Activated CD8-positive, alpha-beta memory T cell treated with anti-CD3 and anti-CD28 coated beads for 24 hours (primary cell): ENCODE results near the gene SPTLC3.

Experiments used
- DNase-seq: peaks from one replicate; pipeline ENCODE4 v3.0.0-alpha.2; 2020

The SPTLC3 gene

DNA sequence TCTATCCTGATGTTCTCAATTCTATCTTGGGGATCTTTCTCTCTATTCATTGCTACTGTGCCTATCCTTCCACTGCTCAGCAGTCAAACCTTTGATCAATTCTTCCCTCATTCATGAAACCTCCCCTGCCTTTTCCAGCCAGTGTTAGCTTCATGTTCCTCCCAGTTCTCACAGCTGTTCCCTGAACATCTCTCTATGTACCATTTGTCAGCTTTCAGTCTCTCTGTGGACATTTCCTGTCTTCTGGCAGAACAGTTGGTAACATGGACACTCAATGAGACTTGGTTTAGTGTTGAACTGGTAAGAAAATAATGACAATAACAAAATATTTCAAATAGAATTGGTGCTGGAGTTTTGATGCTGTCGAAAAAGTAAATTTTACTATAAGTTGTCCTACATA, 26.2 kb downstream of the SPTLC3 start:
- DNase-seq: no peak

DNA sequence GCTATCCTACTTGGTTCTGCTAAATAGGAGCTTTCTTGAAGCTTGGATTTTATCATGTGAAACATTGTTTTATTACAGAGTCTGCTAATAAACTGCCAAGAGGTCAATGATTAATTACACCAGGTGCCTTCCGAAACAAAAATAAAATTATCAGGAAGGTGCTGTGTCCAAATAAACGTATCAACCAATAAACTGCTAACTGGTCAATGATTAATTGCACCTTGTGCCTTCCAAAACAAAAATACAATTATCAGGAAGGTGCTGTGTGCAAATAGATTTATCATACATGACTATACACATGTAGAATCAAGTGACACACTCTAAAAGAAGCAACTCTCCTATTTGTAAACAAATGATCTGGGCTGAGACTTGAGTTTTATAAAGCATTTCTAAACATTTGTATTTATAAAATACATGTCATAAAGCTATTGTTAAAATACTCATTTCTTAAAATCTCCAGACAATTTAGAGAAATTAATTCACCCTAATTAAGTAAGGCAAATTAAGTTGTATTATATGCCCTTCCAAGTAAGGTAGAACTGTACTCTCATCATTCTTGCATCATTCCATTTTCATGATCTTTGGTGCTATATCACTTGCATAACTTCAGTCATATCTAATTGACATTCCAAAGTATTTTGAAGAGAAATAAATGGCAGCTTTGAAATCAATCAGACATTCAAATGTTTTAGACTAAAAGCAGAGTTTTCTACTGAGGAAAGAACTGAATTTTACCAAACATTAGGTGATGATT, 26.8 kb downstream of the SPTLC3 start:
- DNase-seq: no peak

DNA sequence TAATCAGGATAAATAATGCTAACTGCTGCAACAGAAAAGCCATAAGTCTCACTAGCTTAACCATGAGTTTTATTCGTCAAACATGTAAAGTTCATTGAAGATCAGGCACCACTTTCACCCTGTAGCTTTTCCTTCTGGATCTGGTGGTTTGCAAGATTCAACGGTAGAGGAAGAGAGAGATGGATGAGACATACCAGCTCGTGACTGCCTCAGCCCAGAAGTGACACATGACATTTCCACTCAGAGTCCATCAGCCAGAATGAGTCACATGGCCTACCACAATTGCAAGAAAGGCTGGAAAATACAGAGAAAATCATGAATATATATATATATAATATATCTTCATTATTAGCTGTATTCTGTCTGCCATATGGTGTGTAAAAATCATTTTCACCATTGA, 29.0 kb downstream of the SPTLC3 start:
- no peak for DNase-seq

DNA sequence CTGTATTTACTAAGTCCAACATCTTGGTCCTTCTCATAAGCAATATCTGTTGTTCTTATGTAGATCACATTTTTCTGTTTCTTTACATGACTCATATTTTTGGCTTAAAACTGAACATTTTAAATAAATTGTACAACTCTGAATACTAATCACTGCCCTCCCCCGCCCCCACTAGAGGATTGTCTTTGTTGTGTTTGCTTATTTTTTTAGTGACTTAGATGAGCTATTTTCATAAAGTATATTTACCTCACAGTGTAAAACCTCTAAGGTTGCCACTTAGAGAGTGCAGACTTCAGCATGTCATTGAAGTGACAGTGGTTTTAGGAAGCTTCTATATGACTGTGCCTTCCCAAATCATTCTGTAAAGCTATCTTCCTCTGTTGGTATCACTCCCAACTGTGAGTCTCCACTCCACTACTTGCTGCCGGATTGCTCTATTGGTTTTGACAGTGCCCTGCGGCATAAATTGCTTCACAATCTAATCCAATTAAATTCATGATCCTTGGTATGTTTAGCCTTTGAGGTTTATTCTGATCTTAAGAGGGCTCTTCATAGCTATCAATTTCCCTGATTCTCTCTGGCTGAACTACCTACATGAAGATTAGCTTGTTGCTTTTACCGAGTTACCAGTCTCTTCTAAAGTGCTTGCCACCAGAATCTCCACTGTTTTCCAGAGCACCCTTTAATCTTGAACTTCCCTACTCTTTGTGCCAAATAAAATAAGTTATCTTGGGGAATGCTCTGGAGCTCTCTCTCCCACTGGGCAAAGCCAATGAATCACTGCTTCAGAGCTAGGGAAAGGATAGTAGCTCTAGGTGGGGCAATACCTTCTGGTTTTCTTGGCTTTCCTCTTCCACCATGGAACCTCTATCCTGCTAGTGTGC, 33.0 kb downstream of the SPTLC3 start:
- DNase-seq: no peak

DNA sequence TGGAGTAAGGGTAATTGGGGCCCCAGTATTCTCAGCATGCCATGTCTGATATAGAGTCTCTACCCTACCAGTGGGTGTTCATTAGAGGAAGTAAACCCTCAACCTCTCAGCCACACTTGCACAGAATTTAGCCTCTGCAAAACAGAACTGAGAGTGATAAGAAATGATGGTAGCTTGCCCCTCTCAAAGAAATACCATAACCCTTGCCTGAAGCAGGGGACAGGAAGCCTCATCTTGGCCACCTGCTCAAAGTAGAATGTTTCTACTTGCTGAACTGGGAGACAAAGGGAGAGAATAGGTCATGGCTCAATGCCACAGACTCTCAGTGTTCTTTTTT, 33.7 kb downstream of the SPTLC3 start:
- no peak for DNase-seq

DNA sequence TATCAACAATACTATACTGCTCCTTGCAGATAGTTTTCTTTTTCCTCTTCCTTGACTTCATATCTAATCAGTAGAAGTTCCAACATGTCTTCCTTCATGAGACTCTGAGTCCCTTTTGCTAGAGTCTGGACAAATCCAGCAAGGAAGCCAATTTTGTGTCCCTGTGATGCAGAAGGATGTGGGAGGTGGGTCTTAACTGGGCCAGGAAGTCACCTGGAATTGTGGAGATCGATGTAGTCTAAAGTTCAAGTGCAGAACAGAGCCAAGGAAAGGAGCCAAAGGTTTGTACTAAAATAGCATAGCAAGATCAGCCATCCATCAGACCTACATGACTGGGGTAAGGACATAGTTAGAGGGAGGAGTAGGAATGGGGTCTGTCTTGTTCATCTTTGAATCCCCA, 37.6 kb downstream of the SPTLC3 start:
- DNase-seq: no peak

DNA sequence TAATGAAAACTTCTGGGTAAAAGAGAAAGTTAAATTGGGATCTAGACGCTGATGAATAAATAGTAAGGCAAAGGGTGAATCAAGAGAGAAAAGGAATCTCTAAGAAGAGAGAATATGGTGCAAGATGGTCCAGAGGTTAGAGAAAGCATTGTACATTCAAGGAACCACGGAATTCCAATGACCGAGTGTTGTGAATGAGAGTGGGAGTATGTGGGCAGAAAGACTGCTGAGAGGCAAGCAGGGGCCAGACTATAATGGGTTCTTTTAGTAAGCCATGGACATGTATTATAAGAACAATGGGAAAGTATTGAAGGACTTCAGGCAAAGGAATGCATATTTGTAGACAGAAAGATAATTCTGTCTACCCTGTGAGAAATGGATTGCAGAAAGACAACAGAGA, 45.2 kb downstream of the SPTLC3 start:
- DNase-seq: no peak

DNA sequence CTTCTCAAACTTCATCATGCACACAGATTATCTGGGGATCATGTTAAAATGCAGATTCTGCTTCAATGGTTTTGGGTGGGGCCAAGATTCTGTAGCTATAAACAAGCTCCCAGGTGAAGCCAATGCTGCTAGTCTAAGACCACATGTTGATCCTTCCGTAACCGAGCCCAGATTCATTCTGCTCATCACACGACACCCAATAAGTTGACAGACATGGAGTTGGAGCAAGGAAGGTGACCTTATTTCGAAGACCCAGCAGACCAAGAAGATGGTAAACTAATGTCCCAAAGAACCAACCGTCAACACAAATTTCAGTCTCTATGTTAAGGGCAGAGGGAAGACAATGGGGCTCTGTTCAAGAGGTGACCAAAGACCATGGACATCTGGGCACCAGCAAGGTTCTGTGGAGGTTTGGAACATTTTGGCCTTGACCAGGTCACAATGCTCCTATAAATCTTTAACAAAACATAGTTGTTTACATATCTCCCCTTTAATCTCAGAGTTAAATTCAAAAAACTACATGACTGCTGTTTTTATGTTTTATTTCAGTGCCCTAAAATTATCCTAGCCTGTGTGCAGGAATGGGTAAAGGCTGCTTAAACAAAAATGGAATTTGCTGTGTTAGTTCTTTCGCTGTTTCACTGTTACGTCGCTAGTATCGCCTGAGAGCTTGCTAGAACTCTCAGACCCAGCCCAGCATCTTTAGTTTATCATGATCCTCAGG, 50.1 kb downstream of the SPTLC3 start:
- no peak for DNase-seq

DNA sequence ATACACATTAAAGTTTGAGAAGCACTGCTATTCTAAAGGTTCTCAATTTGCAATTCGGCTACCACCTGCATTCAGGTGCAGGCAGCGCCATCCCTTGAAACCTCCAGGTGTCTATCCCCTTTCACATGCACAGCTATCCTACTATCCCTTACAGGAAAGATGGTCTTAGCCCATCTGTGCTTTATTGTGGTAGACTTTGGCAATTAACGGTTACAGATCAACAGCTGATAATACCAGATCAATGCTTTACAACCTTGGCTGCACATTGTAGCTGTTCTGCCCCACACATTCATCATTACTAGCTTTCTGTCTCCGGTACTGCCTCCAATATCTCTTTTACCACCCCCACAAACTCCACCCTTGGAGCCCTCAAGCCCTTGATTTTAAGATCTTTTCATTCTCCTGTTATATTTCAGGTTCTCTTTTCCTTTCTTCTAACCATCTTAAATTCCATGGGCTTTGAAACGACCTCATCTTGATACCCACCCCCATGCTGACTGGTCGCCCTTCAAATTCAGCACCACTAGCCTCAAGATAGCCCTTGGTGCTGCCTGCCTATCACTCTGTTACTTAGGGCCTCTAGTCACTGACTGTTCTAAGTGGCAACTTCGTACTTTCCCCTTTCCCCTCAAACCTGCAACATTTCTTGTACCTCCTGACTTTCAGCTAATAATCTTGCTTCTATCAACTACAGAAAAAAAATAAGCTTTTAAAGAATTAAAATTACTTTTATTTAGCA, 50.8 kb downstream of the SPTLC3 start:
- no peak for DNase-seq

DNA sequence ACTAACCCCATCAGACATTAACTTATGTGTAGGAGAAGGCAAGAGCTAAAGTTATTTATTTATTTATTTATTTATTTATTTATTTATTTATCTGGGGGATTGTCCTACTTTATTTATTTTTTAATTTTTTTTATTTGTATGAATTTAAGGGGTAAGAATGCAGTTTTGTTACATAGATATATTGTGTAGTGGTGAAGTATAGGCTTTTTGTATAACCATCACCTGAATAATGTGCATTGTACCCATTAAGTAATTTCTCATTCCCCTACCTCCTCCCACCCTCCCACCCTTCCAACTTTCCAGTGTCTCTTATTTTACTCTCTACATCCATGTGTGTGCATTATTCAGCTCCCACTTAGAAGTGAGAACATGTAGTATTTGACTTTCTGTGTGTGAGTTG, 51.6 kb downstream of the SPTLC3 start:
- DNase-seq: no peak

DNA sequence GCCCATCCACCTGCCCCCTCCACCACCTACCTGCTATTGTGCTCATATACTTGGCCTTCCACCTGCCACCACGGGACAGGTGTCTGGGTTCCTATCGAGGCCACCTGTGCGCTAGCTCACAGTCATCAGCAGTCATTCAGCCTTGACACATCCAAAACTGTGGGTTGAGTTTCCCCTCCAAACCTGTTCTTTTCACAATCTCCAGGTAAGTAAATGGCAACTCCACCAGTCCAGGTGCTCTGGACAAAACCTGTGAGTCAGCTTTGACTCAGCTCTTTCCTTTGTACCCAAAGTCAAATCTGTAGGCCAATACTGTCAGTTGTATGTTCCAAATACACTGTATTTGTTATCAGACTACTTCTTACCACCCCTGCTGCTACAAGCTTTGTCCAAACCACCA, 52.6 kb downstream of the SPTLC3 start:
- no peak for DNase-seq

DNA sequence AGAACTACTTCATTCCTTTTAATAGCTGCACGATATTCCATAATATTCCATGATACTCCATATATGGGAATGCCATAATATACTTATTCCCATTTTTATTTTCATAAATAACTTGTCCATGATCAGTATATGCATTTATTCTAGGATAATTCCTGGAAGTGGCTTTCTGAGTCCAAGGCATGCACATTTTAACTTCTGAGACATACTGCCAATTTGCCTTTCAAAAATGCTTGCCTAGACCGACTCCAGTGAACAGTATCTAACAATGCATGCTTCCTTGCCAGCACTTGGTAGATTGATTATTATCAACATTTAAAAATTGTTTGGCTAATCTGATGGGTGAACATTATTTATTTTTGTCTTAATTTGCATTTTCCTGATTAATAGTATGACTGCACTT, 54.0 kb downstream of the SPTLC3 start:
- DNase-seq: no peak

DNA sequence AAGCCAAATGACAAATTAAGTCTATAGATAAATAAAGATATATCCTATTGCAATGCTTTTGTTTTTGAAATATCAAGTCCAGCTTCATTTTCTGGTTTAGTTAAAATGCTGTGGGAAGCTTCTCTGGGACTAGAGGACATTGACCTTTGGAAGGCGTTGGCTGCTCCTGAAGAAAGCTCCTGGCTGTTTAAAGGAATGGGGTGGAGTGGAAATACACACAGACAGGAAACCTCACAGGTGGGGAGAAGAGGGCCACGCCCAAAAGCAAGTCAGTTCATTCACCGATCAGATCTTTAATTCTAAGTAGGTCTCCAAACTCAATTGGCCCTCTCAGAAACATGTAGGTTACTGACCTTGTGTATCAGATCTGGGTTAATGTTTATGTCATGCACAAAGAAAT, 59.6 kb downstream of the SPTLC3 start:
- no peak for DNase-seq

DNA sequence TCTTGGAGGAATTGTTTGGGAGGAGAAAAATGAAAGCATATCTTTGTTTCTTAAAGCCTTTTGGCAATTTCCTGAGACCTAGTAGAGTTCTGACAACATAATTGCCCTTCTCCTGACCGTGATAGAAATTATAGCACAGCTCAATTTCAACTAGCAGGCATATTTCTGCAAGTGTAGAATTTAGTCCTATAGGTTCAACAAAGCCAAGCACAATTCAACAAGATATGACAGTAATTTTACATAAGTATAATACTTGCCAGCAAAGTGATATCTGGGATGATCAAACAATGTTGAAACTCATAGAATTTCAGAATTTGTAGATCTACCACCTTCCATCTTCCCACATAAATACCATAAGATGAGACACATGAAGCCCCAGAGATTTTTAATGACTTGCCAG, 73.1 kb downstream of the SPTLC3 start:
- DNase-seq: no peak

DNA sequence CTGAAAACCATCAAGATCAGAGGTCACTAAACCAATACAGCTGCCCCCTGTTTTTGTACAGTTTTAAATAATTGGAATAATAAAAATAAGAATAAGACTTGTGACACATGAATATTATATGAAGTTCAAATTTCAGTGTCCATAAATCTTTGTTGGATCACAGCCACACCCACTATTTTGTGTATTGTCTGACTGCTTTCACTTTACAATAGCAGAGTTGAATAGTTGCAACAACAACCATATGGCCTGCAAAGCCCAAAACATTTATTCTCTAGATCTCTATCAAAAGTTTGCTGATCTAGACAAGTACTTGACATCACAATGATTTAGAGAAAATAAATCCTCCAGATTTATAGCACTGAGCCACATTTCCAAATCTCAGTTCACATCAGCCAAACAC, 73.6 kb downstream of the SPTLC3 start:
- no peak for DNase-seq

DNA sequence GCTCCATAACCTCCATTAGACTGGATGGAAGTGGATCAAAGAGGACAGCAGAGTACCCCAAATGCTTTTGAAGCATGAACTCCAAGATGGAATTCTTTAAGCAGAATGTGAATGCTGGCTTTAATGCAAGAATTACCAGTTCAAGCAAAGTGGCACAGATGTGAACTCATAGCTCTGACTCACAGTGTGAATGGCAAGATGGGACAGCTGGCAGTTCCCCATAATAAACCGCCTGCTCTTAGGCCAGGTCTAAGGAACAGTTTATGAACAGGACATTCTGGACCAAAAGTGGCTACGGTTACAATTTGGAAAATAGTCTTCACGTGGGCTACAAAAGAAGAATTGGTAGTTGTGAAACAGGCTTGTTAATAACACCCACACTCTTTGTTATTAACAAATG, 76.5 kb downstream of the SPTLC3 start:
- no peak for DNase-seq

DNA sequence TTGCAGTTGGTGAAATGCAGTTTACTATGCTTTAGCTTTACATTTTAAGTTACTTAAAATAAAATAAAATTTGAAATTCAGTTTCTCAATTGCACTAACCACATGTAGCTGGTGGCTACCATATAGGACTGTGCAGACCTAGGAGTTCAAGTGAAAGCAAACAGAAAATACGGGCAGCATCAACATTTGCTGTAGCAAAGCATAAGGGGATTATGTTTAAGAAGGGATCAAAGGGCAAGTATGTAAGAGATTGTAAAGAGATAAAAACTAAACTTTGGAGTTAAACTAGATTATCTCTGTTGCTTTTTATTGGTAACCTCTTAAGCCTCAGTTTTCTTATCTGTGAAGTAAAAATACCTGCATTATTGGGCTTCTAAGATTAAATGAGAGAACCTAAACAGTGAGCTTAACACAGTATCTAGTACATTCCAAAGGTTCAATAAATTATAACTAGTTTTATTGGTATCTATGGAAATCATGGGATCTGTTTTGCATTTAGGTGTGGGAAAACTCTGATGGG, 81.2 kb downstream of the SPTLC3 start:
- no peak for DNase-seq

DNA sequence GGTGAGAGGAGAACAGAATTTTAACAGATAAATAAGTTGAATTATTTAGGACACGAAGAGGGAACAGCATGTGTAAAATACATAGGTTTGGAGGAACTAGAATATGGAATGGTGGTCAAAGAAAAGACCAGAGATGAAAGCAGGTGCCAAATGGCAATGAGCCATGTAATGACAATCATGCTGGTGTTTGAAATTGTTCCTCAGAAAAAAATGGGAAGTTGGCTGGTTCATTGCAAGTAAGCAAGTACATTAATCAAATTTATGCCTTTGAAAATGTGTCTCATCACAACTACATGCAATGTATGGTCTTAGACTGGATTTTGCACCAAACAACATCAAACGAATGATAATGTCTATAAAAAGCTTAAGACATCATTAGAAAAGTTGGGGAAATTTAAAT, 83.3 kb downstream of the SPTLC3 start:
- no peak for DNase-seq

DNA sequence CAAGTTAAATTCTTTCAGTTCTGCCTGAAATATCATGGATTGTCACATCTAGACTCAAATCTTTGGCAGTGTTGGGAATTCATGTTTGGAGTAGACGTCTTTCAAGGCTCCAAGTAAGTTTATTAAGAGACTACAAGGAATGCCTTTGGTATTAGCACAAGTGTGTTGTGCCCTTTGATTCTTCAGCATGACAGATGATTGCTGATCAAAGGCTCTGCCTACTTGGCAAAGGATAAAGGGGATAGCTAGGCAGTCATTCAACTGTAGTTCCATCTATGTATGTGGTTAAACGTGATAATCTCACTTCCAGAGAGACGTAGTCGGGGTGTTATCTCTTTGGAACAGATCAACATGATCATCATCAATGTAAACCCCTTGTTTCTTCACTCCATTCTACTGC, 86.2 kb downstream of the SPTLC3 start:
- DNase-seq: no peak

DNA sequence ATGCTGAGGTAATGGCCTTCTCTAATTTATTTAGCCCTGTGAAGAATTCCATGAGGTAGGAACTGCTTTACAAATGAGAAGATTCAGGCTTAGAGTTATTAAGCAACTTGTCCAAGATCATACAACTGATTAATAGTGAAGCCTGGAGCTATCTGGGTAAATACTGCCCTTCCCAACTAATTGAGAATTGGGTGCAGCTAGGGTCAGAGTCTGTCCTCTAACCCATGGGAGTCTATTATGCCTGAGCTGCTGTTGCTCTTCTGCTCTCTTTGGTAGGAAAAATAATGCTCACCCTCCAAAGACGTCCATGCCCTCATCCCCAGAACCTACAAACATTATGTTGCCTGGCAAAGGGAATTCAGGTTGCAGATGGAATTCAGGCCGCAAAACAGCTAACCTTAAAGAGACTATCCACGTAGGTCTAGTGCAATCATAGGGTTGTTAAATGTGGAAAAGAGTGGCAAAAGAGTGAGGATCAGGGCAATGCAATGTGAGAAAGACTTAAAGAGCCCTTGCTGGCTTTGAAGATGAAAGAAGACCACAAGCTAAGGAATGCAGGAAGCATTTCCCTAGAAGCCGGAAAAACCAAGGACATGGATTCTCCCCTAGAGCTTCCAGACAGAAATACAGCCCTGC, 90.1 kb downstream of the SPTLC3 start:
- no peak for DNase-seq

DNA sequence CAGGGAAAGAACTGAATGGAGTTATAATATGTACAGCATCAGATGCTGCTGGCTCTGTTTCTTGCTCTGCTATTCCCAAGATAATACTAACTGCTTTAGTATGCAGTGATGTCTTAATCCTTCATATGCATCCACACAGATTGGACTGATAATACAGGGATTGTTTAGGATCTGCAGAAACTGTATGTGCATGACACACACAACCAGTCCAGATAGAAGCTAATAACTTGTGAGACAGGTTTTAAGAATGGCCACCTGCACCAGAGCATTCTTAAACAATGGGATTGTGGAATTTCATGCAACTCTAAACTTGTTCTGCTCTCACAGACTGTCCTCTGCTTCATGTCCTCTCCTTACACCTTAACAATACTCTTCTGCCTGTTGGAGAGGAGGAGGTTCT, 90.9 kb downstream of the SPTLC3 start:
- no peak for DNase-seq

DNA sequence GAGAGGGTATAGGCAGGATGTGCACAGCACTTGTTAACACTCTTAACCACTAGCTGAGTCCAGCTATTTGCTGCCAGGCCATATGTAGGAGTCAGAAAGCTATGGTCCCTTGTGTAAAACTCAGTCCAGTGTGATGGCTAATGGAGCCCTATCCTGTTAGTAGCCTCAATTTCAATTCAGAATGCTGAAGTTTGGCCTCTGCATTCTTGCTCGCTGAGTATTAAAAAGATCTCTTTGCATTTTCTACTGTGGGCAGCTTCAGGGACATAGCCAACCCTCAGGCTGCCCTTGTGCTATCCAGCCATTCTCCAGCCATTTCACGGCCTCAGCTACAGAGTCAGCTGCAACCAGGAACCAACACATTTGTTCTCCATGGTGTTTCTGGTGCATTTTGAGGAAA, 92.5 kb downstream of the SPTLC3 start:
- DNase-seq: no peak

DNA sequence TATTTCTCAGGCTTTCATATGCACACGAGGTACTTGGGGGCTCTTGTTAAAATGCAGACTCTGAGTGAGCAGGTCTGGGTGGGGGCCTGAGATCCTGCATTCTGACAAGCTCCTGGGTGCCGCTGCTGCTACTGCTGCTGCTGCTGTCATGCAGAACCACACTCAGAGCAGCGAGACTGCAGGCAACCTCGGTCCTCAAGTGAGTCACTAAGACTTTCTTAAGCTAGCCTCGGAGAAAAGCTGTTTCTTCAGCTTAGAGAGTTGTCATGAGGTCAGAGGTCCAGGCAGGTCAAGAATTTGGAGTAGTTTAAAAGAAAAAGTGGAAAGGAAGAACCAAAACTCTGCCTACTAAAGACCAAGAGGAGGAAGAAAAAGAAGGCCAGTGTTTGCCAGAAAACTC, 92.9 kb downstream of the SPTLC3 start:
- DNase-seq: no peak
